Measurements from ENCODE around the gene RCBTB1. TPM values are rescaled to one million over a fixed set of nuclear protein-coding genes. Genes with fewer than 3 reads are reported as not detected.
A peak's percentile ranks its signal among the peaks of the same experiment; 100 is the strongest.

RCBTB1 gene
- total and polyA plus RNA-seq, 10 donors, result 10.0 to 30.9 (median 25.5) TPM

DNA sequence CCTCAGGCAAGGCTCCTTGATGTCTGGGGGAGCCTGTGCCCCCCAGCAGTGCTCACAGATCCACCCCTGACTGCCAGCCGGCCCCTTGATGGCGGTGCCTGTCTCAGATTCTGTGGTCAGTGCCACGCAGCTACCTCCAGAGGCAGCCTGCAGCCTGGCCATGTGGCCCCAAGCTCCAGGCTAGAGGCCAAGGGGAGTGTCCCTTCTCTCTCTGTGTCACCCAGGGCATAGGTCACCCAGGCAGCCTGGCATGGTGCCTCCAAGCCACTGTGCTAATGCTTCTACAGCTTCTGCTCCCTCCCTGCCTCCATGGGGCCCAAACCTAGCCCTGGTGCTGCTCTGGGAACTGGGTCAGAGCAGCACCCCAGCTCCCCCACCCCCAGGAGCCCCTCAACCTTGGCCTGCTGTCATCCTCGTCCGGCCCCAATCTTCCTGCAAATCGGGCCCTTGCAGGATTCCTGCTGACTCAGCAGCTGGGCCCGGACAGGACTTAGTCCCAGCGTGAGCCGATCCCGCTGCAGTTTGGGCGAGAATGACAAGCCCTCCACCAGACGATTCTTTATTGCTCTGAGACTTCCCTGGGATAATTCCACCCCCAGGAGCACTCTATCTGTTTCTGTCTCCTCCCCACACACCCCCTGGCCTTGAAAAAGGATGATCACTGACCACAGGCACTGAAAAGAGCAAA, 40.2 kb upstream of the RCBTB1 start:
- H3K36me3 ChIP-seq, result peaks cover 0 to 6% (median 0%) of the 10 kb centered on the region in 6 donors
- TF ChIP-seq, protein P1, sequence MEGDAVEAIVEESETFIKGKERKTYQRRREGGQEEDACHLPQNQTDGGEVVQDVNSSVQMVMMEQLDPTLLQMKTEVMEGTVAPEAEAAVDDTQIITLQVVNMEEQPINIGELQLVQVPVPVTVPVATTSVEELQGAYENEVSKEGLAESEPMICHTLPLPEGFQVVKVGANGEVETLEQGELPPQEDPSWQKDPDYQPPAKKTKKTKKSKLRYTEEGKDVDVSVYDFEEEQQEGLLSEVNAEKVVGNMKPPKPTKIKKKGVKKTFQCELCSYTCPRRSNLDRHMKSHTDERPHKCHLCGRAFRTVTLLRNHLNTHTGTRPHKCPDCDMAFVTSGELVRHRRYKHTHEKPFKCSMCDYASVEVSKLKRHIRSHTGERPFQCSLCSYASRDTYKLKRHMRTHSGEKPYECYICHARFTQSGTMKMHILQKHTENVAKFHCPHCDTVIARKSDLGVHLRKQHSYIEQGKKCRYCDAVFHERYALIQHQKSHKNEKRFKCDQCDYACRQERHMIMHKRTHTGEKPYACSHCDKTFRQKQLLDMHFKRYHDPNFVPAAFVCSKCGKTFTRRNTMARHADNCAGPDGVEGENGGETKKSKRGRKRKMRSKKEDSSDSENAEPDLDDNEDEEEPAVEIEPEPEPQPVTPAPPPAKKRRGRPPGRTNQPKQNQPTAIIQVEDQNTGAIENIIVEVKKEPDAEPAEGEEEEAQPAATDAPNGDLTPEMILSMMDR (IDR thresholded peaks at IDR 0.05 in 8 of 11, conservative IDR thresholded peaks at IDR 0.05 in 3 of 11), result no peak
- peak; percentile 11 to 53 (median 44) for TF ChIP-seq POLR2AphosphoS5 (IDR thresholded peaks at IDR 0.05)
- whole genome bisulfite sequencing, 5 donors, result 53 to 75% (median 67%) methylated on average over 4 to 12 of the region's 12 CpGs
- intact Hi-C loops (cut with DNase I; ENCODE audit: low total_unique reads), result no loop called here
- no peak overlapping the region for H3K4me3 ChIP-seq
- no peaks in the 10 kb centered on the region for H3K9me3 ChIP-seq
- peaks cover 0 to 51% (median 35%) of the 10 kb centered on the region in 6 donors for H3K4me1 ChIP-seq
- H3K27me3 ChIP-seq (replicated peaks in 1 of 7), result no peaks in the 10 kb centered on the region
- H3K27ac ChIP-seq, result peak overlapping the region in 6 of 8 donors; percentile 10 to 63 (median 34)
- DNase-seq, result peak; percentile 82

DNA sequence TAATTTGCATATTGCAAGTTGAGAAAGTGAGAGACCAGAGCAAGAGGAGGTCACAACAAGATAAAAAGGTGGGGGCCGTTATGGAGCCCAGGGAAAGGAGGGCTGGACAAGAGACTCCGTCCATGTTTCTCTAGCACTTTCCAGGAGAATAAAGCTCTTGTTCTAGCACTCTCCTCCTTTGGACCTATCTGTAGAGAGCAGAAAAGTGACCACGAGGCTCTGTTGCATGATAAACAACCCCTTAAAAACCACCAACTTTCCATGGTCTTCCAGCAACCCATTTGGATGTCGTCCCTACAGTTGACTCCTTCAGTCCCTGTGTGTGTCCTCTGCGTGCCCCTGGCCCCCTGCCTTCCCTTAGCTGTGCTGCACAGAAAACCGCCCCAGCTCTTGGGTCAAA, 38.9 kb upstream of the RCBTB1 start:
- H3K36me3 ChIP-seq, result no peaks in the 10 kb centered on the region
- 83 to 94% (median 92%) methylated on average over 6 of the region's 6 CpGs for WGBS, 5 donors
- DNase-seq, result no peak
- TF ChIP-seq POLR2AphosphoS5 (IDR thresholded peaks at IDR 0.05), result no peak
- TF ChIP-seq, protein P1 (IDR thresholded peaks at IDR 0.05 in 8 of 11, conservative IDR thresholded peaks at IDR 0.05 in 3 of 11), result no peak
- no peak for TF ChIP-seq POLR2A (IDR thresholded peaks at IDR 0.05)
- peaks cover 0 to 50% (median 27%) of the 10 kb centered on the region in 6 donors for H3K4me1 ChIP-seq
- no peak overlapping the region for H3K27ac ChIP-seq
- no peaks in the 10 kb centered on the region for H3K27me3 ChIP-seq (replicated peaks in 1 of 7)
- H3K4me3 ChIP-seq, result no peak overlapping the region
- H3K9me3 ChIP-seq, result no peaks in the 10 kb centered on the region
- intact Hi-C loops (cut with DNase I; ENCODE audit: low total_unique reads), result no loop called here

DNA sequence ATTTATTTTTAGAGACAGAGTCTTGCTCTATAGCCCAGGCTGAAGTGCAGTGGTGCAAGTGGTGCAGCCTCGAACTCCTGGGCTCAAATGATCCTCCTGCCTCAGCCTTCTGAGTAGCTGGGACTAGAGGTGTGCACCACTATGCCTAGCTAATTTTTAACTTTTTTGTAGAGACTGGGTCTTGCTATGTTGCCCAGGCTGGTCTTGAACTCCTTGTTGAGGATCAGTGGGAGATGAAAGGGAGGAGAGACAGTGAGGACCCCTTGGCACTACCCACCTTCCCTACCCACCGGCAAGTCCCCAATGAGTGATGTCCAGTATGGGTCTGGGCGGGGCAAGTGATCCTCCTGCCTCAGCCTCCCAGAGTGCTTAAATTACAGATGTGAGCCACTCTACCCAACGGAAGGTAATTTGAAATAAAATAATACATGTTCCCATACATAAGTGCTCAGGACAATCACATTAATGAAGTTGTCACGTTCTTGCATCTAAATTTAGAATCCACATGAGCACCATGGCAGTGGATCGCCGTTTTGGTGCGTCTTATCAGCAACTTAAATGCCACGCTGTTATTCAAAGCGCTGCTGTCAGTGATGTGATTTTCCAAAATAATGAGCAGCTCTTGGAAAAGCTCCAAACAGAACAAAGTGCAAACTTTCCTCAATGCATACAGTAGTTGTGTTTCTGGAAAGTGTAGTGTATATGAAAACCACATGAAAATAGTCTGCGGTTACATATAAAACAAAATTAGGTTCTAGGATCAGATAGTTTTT, 37.0 kb upstream of the RCBTB1 start:
- WGBS, 5 donors, result 67 to 81% (median 76%) methylated on average over 11 of the region's 11 CpGs
- Histone ChIP-seq H3K4me3 (no peak overlapping the region), H3K27me3 (replicated peaks in 1 of 7) (no peaks in the 10 kb centered on the region), H3K4me1 (peaks cover 0 to 32% (median 14%) of the 10 kb centered on the region in 6 donors), H3K36me3 (no peaks in the 10 kb centered on the region), H3K27ac (no peak overlapping the region), H3K9me3 (no peaks in the 10 kb centered on the region)
- no peak for DNase-seq
- no peak for TF ChIP-seq POLR2AphosphoS5 (IDR thresholded peaks at IDR 0.05)
- TF ChIP-seq, protein P1 (IDR thresholded peaks at IDR 0.05 in 8 of 11, conservative IDR thresholded peaks at IDR 0.05 in 3 of 11), result no peak
- TF ChIP-seq POLR2A (IDR thresholded peaks at IDR 0.05), result no peak
- intact Hi-C loops (cut with DNase I; ENCODE audit: low total_unique reads), result no loop called here

GRCh38 chr13:49620170-49620621, 34.8 kb upstream of the RCBTB1 start:
- H3K9me3 ChIP-seq, result no peaks in the 10 kb centered on the region
- 20 to 87% (median 58%) methylated on average over 19 to 22 of the region's 22 CpGs for WGBS, 5 donors
- H3K36me3 ChIP-seq, result no peaks in the 10 kb centered on the region
- peak; percentile 88 for DNase-seq
- H3K27ac ChIP-seq, result peak overlapping the region in 4 of 8 donors; percentile 43 to 80 (median 48)
- no peaks in the 10 kb centered on the region for H3K27me3 ChIP-seq (replicated peaks in 1 of 7)
- H3K4me1 ChIP-seq, result peaks cover 0 to 36% (median 14%) of the 10 kb centered on the region in 6 donors
- TF ChIP-seq POLR2AphosphoS5 (IDR thresholded peaks at IDR 0.05) (peak; percentile 14 to 57 (median 28)), POLR2A (IDR thresholded peaks at IDR 0.05) (no peak)
- TF ChIP-seq, protein P1 (IDR thresholded peaks at IDR 0.05 in 8 of 11, conservative IDR thresholded peaks at IDR 0.05 in 3 of 11), result no peak
- intact Hi-C loops (cut with DNase I; ENCODE audit: low total_unique reads), result no loop called here
- H3K4me3 ChIP-seq, result peak overlapping the region in 3 of 8 donors; percentile 4 to 61 (median 9)
